SKM-1 (cell line): ENCODE data around the gene BAD.
A peak's percentile ranks its signal among the peaks of the same experiment; 100 is the strongest.

Experiments
- DNase-seq: peaks from one replicate; lab custom pipeline; 2025; ENCODE audit not compliant: unreplicated experiment; lab: John Stamatoyannopoulos, UW

BAD gene

DNA sequence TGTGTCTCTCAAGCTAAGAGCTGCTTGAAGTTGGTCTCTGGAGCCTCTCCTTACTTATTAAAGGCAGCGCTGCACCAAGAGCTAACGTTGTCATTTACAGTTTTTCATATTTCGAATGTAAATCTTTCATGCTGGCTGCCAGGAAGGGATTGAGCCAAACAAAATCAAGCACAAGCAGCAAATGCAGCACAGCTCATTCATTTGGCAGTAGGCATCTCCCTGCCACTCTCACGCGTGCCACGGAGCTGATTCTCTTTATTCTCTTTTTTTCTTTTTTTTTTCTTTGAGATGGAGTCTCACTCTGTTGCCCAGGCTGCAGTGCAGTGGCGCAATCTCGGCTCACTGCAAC, 51.5 kb downstream of the BAD start:
- DNase-seq, result no peak

DNA sequence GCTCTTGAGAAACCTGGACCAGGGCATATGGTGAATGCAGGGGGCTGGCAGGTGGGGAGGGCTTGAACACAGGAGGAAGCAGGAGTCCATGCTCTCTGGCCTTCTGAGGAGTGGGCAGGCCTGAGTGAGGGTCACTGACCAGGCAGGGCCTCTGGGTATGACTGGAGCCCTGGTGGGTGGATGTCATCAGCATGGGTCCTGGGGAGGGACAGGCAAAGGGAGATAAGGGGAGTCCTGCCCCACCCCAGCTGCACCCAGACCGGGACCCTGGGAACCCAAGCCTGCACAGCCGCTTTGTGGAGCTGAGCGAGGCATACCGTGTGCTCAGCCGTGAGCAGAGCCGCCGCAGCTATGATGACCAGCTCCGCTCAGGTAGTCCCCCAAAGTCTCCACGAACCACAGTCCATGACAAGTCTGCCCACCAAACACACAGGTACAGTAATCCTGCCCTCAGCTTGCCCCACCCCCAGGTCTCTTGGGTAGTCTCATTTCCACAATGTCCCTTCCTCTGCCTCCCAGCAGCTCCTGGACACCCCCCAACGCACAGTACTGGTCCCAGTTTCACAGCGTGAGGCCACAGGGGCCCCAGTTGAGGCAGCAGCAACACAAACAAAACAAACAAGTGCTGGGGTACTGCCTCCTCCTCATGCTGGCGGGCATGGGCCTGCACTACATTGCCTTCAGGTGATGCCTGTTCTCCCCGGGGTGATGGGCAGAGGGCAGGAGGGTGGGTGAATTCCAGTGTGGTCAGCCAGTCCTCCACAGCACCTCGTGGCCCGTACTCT, 52.1 kb downstream of the BAD start:
- no peak for DNase-seq

DNA sequence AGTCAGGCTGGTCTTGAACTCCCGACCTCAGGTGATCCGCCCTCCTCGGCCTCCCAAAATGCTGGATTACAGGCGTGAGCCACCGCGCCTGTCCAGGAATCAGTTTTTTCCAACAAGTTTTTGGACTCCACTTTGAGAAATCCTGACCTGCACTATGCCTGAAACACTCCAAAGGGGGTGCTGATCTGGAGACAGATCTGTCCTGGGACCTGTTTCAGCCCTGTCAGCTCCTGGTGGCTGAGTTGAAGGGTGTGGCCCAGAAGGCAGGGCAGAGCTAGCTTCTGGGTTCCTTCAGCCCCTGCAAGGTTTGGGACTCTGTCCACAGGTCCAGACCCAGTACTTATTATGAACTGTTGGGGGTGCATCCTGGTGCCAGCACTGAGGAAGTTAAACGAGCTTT, 52.9 kb downstream of the BAD start:
- no peak for DNase-seq

DNA sequence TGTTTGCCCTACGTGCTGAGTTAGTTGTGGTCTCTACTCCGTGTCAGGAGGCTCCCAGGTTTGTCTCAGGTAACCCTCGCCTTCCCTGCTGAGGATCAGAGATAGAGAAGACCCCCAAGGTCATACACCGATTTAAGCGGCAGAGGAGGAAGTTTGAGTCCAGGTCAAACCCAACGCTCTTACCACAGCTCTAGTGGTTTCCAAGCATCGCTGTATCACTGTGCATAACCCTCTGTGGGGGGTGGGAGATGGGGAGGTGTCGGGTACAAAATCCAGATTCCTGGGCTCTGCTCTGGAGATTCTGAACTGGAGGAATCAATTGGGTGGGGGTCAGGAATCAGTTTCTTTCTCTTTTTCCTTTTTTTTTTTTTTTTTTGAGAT, 53.5 kb downstream of the BAD start:
- DNase-seq, result no peak

DNA sequence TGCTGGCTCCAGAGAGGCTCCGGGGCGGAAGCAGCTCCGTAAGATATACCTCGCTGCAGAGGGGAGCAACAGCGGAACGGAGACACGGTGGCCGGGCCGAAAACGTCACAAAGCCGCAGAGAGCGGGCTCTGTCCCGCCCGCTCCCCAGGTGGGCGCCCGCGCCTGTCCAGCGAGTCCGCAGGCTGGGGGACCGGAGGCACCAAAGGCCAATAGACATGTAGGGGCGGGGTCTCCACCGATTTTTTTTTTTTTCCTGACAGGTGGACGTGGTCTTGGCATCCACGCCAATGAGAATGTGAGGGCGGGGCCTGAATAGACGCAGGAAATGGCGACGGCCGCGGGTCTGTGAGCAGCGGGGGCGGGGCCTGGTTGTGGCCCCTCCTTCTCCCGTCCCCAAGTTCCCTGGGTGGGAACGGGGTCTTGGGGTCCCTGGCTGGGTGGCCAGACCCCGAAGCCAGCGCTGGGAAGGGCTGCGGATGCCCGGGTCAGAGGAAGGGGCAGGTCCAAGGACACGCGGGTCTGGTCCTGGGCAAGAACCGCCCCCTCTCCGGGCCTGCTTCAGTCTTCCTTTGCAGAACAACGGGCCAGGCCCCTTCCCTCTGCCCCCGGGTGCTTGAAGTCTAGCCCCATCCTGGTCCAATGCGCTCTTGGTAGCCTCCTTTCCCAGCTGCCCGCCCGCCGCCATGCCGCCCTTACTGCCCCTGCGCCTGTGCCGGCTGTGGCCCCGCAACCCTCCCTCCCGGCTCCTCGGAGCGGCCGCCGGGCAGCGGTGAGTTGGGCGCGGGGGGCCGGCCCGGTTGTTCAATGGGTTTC, 54.1 kb downstream of the BAD start, which contains the start of gene DNAJC4:
TSS of gene DNAJC4 (plus strand) at position 378 of the 814 bp plus-strand sequence. CDS start at position 685, 307 bp downstream.
- no peak for DNase-seq

DNA sequence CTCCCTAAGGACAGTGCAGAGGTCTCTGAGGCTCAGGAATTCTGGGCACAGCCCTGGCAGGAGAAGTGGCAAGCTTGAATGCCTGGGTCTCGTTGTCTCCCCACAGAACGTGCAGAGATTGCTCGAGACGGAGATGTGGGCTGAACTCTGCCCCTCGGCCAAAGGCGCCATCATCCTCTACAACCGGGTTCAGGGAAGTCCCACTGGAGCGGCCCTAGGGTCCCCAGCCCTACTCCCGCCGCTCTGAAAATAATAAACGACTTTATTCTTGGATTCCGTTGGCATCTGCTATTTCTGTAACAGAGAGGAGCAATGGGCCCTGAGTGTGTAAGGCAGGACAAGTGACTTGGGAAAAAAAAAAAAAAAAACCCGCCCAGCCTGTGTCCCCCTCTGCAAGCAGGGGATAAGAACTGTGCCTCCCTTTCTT, 54.7 kb downstream of the BAD start:
- DNase-seq, result no peak

DNA sequence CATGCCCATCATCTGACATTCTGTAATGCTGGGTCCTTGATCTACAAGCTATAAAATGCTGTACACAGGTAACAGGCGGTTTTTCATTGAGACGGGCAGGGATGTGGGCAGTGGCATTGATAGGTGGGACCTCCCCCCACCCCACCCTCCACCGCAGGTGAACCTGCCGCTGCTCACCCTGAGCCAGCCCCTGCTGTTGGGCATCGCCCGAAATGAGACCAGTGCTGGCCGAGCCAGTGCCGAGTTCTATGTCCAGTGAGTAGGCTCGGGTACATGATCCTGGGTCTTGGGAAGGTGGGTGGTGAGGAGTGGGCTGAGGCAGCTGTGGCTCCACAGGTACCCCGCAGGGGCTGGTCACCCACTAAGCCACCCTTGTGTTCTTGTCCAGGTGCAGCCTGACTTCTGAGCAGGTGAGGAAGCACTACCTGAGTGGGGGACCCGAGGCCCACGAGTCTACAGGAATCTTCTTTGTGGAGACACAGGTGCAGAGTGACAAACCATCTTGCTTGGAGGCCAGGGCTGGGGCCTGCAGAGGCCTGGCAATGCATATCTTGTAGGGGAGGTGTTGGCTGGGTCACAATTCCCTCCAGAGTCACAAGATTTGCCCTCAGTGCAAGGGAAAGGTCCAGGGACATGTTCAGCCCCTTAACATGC, 55.2 kb downstream of the BAD start:
- DNase-seq, result no peak

DNA sequence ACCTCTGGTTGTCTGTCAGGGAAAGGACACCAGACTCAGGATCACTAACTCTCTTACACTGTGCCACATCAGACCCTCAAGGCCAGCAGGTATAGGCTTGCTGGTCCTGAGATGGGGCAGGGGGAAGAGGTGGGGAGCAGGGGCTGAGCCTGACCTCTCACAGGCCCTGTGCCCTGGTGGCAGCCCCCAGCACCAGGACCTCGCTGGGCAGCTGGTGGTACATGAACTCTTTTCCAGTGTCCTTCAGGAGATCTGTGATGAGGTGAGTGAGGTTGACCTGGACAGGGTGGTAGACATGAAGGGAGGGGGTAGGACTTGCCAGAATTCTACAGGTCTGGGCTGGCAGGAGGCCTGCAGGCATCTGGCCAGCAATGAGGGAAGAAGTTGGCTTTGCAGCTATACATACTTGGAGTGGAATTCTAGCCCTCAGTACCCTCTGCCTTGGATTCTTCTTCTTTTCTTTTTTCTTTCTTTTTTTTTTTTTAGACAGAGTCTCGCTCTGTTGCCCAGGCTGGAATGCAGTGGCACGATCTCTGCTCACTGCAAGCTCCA, 57.0 kb downstream of the BAD start:
- DNase-seq, result no peak

DNA sequence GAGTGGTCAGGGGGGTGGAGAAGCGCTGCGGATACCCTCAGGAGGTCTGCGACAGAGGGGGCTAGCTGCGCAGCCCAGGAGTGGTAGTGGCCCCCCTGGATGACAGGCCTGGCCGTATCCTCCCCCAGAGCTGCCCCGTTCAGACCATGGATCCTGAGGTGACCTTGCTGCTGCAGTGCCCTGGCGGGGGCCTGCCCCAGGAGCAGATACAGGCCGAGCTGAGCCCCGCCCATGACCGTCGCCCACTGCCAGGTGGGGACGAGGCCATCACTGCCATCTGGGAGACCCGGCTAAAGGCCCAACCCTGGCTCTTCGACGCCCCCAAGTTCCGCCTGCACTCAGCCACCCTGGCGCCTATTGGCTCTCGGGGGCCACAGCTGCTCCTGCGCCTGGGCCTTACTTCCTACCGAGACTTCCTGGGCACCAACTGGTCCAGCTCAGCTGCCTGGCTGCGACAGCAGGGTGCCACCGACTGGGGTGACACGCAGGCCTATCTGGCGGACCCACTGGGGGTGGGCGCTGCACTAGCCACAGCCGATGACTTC, 57.9 kb downstream of the BAD start:
- DNase-seq, result no peak

DNA sequence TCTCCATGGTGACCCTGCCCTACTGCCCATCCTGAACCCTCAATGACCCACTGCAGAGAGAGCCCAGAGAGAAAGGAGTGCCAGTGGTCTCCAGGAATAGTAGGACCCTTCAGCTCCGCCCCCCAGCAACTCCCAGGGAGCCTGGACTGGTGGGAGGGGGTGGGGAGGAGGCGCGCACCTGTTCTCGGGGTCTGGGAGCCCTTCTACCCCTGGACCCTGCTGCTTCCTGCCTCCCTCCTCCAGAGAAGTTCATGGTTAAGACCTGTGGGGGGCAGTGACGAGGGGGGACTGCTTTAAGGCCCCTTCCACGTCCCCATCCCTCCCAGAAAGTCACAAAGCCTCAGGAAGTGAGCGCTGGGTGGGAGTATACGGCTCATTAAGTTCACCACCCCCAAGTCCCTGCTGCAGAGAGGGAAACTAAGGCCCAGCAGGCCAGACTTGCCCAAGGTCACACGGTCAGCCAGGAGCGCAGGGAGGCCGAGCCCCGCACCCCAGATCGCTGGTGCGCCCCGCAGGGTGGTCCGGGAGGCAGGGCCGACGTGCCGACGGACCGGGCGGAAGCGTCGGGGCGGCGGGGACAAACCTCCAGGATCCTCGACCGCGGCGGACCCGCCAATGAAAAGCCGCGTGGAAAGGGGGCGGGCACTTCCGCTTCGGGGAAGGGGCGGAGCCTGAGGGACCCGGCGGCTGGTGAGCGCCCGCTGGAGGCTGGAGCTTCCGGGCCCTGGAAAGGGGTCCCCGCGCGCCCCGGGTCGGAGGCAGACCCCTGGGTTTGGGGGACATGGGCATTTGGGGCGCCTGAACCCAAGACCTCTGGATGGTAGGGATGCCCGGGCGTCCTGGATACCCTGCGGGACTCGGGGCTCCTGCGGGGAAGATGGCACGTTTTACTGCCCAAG, 58.6 kb downstream of the BAD start, which contains the start of the genes NUDT22 and TRPT1:
TSS of gene NUDT22 (plus strand) at position 667 of the 899 bp plus-strand sequence. CDS start 379 bp downstream, outside the sequence.
TSS of gene TRPT1 (minus strand) at position 579 of the 899 bp plus-strand sequence. CDS start at position 253, 326 bp downstream.
- peak; percentile 43 for DNase-seq

DNA sequence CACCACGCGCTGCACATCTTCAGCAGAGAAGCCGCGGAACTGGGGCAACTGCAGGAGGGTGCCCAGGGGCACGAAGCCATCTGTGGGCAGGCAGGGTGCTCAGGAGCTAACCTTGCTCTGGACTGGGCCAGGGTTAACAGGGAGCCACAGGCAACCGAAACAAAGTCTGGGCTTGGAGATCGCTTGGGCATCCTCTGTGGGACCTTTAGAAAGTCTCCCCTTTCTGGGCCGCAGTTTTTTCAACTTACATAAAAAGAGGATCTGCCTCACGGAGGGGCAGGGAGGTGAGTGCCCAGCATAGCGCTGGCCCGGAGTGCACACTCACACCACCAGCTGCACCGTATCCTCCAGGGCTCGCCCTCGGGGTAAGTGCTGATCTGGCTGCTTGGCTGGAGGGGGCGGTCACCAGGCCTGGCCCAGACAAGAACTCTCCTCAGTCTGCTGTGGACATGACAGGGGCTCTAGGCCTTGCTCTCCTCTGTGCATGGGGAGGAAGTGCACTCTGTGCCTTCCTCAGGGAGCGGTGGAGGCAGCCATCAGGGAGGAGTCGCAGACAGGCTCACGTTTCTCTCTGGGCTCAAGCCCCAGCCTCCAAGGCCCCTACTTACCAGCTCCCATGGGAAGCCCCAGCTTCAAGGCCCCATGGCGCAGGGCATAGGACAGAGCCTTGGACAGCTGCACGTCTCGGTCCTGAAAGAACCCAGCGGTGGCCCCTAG, 59.4 kb downstream of the BAD start:
- no peak for DNase-seq

DNA sequence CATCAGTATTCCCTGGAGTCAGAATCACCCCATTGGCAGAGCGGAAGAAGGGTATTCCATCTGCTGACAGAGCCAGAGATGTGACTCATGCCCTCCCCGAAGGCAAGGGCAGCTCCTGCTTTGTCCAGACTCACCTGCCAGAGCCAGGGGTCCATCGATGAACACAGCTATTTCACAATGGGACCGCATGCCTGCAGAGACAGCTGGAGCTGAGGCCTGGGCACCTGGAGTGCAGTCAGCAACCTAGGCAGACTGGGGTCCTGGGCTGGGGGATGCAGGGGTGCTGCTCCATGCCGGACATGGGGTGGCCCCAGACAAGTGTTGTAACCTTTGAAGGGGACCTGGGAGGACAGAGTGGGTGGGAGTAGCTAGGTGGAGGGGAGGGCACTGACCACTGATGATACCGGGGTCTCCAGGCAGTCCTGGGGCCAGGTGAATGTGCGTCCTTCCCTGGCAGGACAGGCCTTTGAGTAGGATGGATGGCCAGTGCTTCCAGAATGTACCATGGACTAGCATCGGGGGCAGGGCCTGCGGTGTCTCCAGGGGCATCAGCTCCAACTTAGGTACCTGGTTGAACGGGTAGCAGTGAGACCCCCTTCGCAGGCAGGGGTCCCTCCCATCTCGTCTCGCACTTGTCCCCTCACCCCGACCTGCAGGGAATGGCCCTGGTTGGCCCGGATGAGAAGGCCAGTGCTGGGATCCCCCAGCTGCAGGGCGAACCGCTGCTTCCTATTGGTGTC, 60.1 kb downstream of the BAD start:
- DNase-seq, result no peak

DNA sequence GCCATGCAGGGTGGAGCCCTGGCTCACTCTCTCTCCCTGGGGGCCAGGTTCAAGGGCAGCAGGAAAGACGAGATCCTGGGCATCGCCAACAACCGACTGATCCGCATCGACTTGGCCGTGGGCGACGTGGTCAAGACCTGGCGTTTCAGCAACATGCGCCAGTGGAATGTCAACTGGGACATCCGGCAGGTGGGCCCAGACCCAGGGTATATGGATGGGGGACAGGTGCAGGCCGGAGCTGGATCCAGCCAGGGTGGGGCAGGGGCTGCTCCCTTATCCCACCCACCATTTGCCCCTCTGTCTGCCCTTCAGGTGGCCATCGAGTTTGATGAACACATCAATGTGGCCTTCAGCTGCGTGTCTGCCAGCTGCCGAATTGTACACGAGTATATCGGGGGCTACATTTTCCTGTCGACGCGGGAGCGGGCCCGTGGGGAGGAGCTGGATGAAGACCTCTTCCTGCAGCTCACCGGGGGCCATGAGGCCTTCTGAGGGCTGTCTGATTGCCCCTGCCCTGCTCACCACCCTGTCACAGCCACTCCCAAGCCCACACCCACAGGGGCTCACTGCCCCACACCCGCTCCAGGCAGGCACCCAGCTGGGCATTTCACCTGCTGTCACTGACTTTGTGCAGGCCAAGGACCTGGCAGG, 61.3 kb downstream of the BAD start:
- DNase-seq, result no peak

DNA sequence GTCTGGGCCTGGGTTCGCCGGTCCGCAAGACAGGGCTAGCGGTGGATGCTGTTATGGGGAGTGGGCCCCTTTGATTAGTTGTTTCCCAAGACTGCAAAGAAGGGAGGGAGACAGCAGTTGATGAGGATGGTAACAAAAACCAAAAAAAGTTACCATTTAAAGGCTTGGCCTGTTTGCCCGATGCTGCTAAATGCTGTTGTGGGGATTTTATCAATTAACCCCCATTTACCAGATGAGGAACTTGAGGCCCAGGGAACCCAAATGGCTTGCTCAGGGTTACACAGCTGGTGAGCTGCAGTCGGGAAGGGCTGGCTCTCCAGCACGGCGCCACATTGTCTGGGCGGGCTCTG, 61.8 kb downstream of the BAD start:
- DNase-seq, result no peak

DNA sequence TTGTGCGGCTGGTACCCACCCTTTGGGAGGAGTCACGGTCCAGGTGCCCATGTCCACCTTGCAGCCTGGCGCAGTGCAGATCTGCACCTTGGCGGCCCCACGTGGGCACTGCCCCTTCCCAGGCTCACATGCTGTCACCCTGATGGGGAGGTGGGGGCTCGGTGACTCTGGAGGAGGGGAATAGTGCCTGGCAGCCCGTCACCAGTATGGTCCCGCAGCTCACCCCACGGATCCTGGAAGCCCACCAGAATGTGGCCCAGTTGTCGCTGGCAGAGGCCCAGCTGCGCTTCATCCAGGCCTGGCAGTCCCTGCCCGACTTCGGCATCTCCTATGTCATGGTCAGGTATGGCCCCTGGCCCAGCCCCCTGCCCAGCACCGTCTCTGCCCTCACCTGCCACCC, 63.7 kb downstream of the BAD start:
- DNase-seq, result no peak

DNA sequence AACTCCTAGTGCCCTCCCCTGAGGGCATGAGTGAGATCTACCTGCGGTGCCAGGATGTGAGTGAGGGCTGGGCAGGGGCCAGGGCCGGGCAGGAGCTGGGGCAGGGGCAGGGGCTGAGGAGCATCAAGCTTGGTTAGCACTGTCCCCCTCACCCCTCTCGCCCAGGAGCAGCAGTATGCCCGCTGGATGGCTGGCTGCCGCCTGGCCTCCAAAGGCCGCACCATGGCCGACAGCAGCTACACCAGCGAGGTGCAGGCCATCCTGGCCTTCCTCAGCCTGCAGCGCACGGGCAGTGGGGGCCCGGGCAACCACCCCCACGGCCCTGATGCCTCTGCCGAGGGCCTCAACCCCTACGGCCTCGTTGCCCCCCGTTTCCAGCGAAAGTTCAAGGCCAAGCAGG, 64.2 kb downstream of the BAD start:
- no peak for DNase-seq
